Activated T-cell treated with anti-CD3 and anti-CD28 coated beads for 24 hours (primary cell): ENCODE data around the gene MRPL10.
A peak's percentile ranks its signal among the peaks of the same experiment; 100 is the strongest.

Experiments
- DNase-seq: peaks from one replicate; pipeline ENCODE4 v3.0.0-alpha.2; 2020; ENCODE audit warnings: low read depth

MRPL10 gene

GRCh38 chr17:47812146-47812920 lies 19.0 kb downstream of the MRPL10 start:
- DNase-seq = no peak

GRCh38 chr17:47811709-47812108 lies 19.6 kb downstream of the MRPL10 start:
- no peak for DNase-seq

GRCh38 chr17:47810901-47811635 lies 20.3 kb downstream of the MRPL10 start:
- DNase-seq = no peak

- DNase-seq = no peak
Observed at GRCh38 chr17:47810200-47810821, 21.0 kb downstream of the MRPL10 start.

GRCh38 chr17:47808830-47809480 lies 22.4 kb downstream of the MRPL10 start:
- DNase-seq = no peak

GRCh38 chr17:47808036-47808829 lies 23.1 kb downstream of the MRPL10 start:
- no peak for DNase-seq

GRCh38 chr17:47807421-47807820 lies 23.9 kb downstream of the MRPL10 start:
- no peak for DNase-seq

- no peak for DNase-seq
Observed at GRCh38 chr17:47806913-47807255, 24.5 kb downstream of the MRPL10 start.

GRCh38 chr17:47806026-47806912 lies 25.1 kb downstream of the MRPL10 start:
- no peak for DNase-seq

GRCh38 chr17:47804461-47804860 lies 26.9 kb downstream of the MRPL10 start:
- DNase-seq = no peak

- DNase-seq = no peak
Observed at GRCh38 chr17:47803751-47804150, 27.6 kb downstream of the MRPL10 start.

GRCh38 chr17:47803201-47803600 lies 28.1 kb downstream of the MRPL10 start:
- no peak for DNase-seq

GRCh38 chr17:47802341-47803022 lies 28.9 kb downstream of the MRPL10 start:
- peak; percentile 51 for DNase-seq

- DNase-seq = no peak
Observed at GRCh38 chr17:47801906-47802305, 29.4 kb downstream of the MRPL10 start.

- DNase-seq = no peak
Observed at GRCh38 chr17:47801176-47801765, 30.1 kb downstream of the MRPL10 start.

- no peak for DNase-seq
Observed at GRCh38 chr17:47800686-47801085, 30.7 kb downstream of the MRPL10 start.

- DNase-seq = no peak
Observed at GRCh38 chr17:47797797-47798196, 33.5 kb downstream of the MRPL10 start.

- DNase-seq = no peak
Observed at GRCh38 chr17:47792979-47793378, 38.4 kb downstream of the MRPL10 start.

GRCh38 chr17:47792457-47792856 lies 38.9 kb downstream of the MRPL10 start:
- DNase-seq = no peak

- no peak for DNase-seq
Observed at GRCh38 chr17:47791025-47791424, 40.3 kb downstream of the MRPL10 start.
